HG03571 (cell line): ENCODE results near the gene CRMP1.

Experiments
- ATAC-seq: cut with Tn5 transposase; IDR thresholded peaks from one replicate; pipeline ENCODE4 v1.9.1; 2021; ENCODE audit not compliant: unreplicated experiment

Gene CRMP1

GRCh38 chr4:5889002-5889696 is 3.7 kb downstream of the CRMP1 start:
- ATAC-seq = no peak

GRCh38 chr4:5888222-5889001 is 4.5 kb downstream of the CRMP1 start:
- ATAC-seq = no peak

GRCh38 chr4:5887361-5888221 is 5.3 kb downstream of the CRMP1 start:
- no peak for ATAC-seq

GRCh38 chr4:5887011-5887360 is 5.9 kb downstream of the CRMP1 start:
- no peak for ATAC-seq

- ATAC-seq = no peak
Measured at GRCh38 chr4:5885733-5886132, 7.2 kb downstream of the CRMP1 start.

GRCh38 chr4:5884796-5885195 is 8.1 kb downstream of the CRMP1 start:
- ATAC-seq = no peak

GRCh38 chr4:5883916-5884315 is 9.0 kb downstream of the CRMP1 start:
- no peak for ATAC-seq

- ATAC-seq = no peak
Measured at GRCh38 chr4:5882947-5883346, 9.9 kb downstream of the CRMP1 start.

GRCh38 chr4:5881340-5881739 is 11.5 kb downstream of the CRMP1 start:
- ATAC-seq = no peak

- ATAC-seq = no peak
Measured at GRCh38 chr4:5878359-5878758, 14.5 kb downstream of the CRMP1 start.

GRCh38 chr4:5877392-5877791 is 15.5 kb downstream of the CRMP1 start:
- no peak for ATAC-seq

GRCh38 chr4:5874811-5875449 is 18.0 kb downstream of the CRMP1 start:
- ATAC-seq = no peak

GRCh38 chr4:5870701-5871100 is 22.2 kb downstream of the CRMP1 start:
- no peak for ATAC-seq

- ATAC-seq = no peak
Measured at GRCh38 chr4:5869966-5870619, 22.8 kb downstream of the CRMP1 start.

- ATAC-seq = no peak
Measured at GRCh38 chr4:5867866-5868265, 25.0 kb downstream of the CRMP1 start.

GRCh38 chr4:5866841-5867813 is 25.8 kb downstream of the CRMP1 start:
- no peak for ATAC-seq

- no peak for ATAC-seq
Measured at GRCh38 chr4:5865896-5866599, 26.8 kb downstream of the CRMP1 start.

GRCh38 chr4:5863461-5864113 is 29.3 kb downstream of the CRMP1 start:
- ATAC-seq = no peak
